ENCODE results near the gene EHMT1. TPM values are rescaled to one million over a fixed set of nuclear protein-coding genes. Genes with fewer than 3 reads are reported as not detected.
A peak's percentile ranks its signal among the peaks of the same experiment; 100 is the strongest.

EHMT1 gene
- total and polyA plus RNA-seq, 9 of the 15 experiments (the other 6 are each of a cell fraction or from before 2014, with no cell fraction given): 2.2 to 76.0 (median 36.4) TPM

GRCh38 chr9:137670391-137671195, 51.8 kb downstream of the EHMT1 start (continued):
- TF ChIP-seq, protein P1, sequence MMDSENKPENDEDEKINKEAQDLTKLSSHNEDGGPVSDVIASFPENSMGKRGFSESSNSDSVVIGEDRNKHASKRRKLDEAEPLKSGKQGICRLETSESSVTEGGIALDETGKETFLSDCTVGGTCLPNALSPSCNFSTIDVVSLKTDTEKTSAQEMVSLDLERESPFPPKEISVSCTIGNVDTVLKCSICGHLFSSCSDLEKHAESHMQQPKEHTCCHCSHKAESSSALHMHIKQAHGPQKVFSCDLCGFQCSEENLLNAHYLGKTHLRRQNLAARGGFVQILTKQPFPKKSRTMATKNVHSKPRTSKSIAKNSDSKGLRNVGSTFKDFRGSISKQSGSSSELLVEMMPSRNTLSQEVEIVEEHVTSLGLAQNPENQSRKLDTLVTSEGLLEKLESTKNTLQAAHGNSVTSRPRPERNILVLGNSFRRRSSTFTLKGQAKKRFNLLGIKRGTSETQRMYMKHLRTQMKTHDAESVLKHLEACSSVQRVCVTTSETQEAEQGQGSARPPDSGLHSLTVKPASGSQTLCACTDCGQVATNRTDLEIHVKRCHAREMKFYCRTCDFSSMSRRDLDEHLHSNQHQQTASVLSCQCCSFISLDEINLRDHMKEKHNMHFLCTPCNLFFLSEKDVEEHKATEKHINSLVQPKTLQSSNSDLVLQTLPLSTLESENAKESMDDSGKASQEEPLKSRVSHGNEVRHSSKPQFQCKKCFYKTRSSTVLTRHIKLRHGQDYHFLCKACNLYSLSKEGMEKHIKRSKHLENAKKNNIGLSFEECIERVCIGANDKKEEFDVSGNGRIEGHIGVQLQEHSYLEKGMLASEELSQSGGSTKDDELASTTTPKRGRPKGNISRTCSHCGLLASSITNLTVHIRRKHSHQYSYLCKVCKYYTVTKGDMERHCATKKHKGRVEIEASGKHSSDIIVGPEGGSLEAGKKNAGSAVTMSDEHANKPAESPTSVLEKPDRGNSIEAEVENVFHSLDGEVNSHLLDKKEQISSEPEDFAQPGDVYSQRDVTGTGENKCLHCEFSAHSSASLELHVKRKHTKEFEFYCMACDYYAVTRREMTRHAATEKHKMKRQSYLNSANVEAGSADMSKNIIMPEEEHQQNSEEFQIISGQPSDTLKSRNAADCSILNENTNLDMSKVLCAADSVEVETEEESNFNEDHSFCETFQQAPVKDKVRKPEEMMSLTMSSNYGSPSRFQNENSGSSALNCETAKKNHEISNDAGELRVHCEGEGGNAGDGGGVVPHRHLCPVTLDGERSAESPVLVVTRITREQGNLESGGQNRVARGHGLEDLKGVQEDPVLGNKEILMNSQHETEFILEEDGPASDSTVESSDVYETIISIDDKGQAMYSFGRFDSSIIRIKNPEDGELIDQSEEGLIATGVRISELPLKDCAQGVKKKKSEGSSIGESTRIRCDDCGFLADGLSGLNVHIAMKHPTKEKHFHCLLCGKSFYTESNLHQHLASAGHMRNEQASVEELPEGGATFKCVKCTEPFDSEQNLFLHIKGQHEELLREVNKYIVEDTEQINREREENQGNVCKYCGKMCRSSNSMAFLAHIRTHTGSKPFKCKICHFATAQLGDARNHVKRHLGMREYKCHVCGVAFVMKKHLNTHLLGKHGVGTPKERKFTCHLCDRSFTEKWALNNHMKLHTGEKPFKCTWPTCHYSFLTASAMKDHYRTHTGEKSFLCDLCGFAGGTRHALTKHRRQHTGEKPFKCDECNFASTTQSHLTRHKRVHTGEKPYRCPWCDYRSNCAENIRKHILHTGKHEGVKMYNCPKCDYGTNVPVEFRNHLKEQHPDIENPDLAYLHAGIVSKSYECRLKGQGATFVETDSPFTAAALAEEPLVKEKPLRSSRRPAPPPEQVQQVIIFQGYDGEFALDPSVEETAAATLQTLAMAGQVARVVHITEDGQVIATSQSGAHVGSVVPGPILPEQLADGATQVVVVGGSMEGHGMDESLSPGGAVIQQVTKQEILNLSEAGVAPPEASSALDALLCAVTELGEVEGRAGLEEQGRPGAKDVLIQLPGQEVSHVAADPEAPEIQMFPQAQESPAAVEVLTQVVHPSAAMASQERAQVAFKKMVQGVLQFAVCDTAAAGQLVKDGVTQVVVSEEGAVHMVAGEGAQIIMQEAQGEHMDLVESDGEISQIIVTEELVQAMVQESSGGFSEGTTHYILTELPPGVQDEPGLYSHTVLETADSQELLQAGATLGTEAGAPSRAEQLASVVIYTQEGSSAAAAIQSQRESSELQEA (IDR thresholded peaks at IDR 0.05; ENCODE audit: low read depth): no peak
- TF ChIP-seq, protein P2, sequence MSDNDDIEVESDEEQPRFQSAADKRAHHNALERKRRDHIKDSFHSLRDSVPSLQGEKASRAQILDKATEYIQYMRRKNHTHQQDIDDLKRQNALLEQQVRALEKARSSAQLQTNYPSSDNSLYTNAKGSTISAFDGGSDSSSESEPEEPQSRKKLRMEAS (CRISPR knock-in tag; IDR thresholded peaks at IDR 0.05): peak; percentile 90
- peak; percentile 89 for TF ChIP-seq L3MBTL2 (IDR thresholded peaks at IDR 0.05)
- 0 out of 2 replicates have a peak, but pooled peaks have one; percentile 3 for TF ChIP-seq MAFK (IDR thresholded peaks at IDR 0.05; ENCODE audit: low read length)
- peak; percentile 20; the same call in 1 of the 2 replicates for TF ChIP-seq JUND (IDR thresholded peaks at IDR 0.05; ENCODE audit: borderline replicate concordance, low read depth, low read length)
- TF ChIP-seq JUND (tag; IDR thresholded peaks at IDR 0.05; ENCODE audit: borderline replicate concordance, low read depth, low read length): no peak
- no peak for TF ChIP-seq ZNF639 (CRISPR knock-in tag; conservative IDR thresholded peaks at IDR 0.05 in 1 of 2, IDR thresholded peaks at IDR 0.05 in 1 of 2)
- TF ChIP-seq JUN (IDR thresholded peaks at IDR 0.05; ENCODE audit: borderline replicate concordance, low read depth, low read length): no peak
- no peak for TF ChIP-seq JUN (CRISPR knock-in tag; IDR thresholded peaks at IDR 0.05; ENCODE audit: borderline replicate concordance)
- TF ChIP-seq, protein P3, sequence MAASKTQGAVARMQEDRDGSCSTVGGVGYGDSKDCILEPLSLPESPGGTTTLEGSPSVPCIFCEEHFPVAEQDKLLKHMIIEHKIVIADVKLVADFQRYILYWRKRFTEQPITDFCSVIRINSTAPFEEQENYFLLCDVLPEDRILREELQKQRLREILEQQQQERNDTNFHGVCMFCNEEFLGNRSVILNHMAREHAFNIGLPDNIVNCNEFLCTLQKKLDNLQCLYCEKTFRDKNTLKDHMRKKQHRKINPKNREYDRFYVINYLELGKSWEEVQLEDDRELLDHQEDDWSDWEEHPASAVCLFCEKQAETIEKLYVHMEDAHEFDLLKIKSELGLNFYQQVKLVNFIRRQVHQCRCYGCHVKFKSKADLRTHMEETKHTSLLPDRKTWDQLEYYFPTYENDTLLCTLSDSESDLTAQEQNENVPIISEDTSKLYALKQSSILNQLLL (CRISPR knock-in tag; IDR thresholded peaks at IDR 0.05; ENCODE audit: borderline replicate concordance): no peak
- no peak for TF ChIP-seq ZNF146 (CRISPR knock-in tag; IDR thresholded peaks at IDR 0.05; ENCODE audit: unreplicated experiment)
- no peak for TF ChIP-seq U2AF1 (optimal IDR thresholded peaks at IDR 0.05; ENCODE audit: low read depth, low read length)
- TF ChIP-seq TBP (optimal IDR thresholded peaks at IDR 0.05; ENCODE audit: low read depth, low read length): no peak
- TF ChIP-seq, protein P4, sequence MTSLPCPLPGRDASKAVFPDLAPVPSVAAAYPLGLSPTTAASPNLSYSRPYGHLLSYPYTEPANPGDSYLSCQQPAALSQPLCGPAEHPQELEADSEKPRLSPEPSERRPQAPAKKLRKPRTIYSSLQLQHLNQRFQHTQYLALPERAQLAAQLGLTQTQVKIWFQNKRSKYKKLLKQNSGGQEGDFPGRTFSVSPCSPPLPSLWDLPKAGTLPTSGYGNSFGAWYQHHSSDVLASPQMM (CRISPR knock-in tag; IDR thresholded peaks at IDR 0.05): no peak
- TF ChIP-seq RBFOX2 (IDR thresholded peaks at IDR 0.05; ENCODE audit: low read depth, low read length): 0 out of 2 replicates have a peak, but pooled peaks have one; percentile 22
